HG02943 (cell line): Measurements from ENCODE around the gene PCDHGA4.
"Not testable (repeated sequence)": the region's sequence is repeated elsewhere in the genome, so short reads cannot be mapped to it uniquely, and the experiment has no call there.

Source experiments
- ATAC-seq: cut with Tn5 transposase; IDR thresholded peaks from one replicate; pipeline ENCODE4 v1.9.1; 2021; ENCODE audit warnings: mild to moderate bottlenecking, low read depth, moderate library complexity; ENCODE audit not compliant: unreplicated experiment

Gene PCDHGA4

DNA sequence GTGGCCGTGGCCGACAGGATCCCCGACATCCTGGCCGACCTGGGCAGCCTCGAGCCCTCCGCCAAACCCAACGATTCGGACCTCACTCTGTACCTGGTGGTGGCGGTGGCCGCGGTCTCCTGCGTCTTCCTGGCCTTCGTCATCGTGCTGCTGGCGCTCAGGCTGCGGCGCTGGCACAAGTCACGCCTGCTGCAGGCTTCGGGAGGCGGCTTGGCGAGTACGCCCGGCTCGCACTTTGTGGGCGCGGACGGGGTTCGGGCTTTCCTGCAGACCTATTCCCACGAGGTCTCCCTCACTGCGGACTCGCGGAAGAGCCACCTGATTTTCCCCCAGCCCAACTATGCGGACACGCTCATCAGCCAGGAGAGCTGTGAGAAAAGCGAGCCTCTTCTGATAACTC, 8.8 kb upstream of the PCDHGA4 start:
- not testable (repeated sequence) for ATAC-seq

DNA sequence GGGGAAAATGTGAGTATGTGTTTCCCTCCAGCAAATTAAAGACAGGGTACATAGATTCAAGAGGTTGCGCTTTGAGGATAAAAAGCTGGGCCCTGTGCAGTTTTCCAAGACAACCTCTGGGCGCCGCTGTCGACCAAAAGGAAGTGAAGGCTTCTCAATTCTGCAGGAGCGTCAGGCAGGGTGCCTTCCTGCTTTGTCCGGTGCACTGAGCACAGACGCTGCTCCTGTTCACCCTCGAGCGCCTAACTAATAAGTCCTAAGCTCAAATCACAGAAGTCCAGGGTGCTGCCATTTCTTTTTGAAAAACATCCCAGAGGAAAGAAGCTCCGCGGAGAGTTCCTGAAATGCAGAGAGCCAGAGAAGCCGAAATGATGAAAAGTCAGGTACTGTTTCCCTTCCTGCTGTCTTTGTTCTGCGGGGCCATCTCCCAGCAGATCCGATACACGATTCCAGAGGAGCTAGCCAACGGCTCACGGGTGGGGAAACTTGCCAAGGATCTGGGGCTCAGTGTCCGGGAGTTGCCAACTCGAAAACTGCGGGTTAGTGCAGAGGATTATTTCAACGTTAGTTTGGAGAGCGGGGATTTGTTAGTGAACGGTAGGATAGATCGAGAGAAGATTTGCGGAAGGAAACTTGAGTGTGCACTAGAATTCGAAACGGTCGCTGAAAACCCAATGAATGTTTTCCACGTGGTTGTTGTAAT, 4.8 kb upstream of the PCDHGA4 start, which contains the start of gene PCDHGB1:
TSS of gene PCDHGB1 (plus strand) at position 183 of the 703 bp plus-strand sequence. CDS start at position 345, 162 bp downstream.
- no peak for ATAC-seq

DNA sequence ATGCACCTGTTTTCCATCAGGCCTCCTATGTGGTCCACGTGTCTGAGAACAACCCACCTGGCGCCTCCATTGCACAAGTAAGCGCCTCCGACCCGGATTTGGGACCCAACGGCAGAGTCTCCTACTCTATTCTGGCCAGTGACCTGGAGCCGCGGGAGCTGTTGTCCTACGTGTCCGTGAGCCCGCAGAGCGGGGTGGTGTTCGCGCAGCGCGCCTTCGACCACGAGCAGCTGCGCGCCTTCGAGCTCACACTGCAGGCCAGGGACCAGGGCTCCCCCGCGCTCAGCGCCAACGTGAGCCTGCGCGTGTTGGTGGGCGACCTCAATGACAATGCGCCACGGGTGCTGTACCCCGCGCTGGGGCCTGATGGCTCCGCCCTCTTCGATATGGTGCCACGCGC, 3.2 kb upstream of the PCDHGA4 start:
- ATAC-seq: no peak

DNA sequence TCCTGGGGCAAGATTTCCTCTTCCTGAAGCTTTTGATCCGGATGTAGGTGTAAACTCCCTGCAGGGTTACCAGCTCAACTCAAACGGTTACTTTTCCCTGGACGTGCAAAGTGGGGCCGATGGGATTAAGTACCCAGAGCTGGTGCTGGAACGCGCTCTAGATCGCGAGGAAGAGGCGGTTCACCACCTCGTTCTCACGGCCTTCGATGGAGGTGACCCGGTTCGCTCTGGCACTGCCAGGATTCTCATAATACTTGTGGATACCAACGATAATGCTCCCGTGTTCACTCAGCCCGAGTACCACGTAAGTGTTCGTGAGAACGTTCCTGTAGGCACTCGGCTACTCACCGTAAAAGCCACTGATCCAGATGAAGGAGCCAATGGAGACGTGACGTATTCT, 820 bp downstream of the PCDHGA4 start:
- ATAC-seq: no peak

DNA sequence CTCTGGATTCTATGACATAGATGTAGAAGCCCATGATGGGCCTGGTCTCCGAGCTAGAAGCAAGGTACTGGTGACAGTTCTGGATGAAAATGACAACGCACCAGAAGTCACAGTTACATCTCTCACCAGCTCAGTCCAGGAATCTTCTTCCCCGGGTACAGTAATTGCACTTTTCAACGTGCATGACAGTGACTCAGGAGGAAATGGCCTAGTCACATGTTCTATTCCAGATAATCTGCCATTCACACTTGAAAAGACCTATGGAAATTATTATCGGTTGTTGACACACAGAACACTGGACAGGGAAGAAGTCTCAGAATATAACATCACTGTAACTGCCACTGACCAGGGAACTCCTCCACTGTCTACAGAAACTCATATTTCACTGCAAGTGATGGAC, 1.3 kb downstream of the PCDHGA4 start:
- ATAC-seq: no peak

DNA sequence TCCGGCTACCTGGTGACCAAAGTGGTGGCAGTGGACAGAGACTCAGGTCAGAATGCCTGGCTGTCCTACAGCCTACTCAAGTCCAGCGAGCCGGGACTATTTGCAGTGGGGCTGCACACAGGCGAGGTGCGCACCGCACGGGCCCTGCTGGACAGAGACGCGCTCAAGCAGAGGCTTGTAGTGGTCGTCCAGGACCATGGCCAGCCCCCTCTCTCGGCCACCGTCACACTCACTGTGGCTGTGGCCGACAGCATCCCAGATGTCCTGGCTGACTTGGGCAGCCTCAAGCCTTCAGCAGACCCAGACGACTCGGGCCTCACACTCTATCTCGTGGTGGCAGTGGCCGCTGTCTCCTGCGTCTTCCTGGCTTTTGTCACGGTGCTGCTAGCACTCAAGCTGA, 2.1 kb downstream of the PCDHGA4 start:
- ATAC-seq: no peak

DNA sequence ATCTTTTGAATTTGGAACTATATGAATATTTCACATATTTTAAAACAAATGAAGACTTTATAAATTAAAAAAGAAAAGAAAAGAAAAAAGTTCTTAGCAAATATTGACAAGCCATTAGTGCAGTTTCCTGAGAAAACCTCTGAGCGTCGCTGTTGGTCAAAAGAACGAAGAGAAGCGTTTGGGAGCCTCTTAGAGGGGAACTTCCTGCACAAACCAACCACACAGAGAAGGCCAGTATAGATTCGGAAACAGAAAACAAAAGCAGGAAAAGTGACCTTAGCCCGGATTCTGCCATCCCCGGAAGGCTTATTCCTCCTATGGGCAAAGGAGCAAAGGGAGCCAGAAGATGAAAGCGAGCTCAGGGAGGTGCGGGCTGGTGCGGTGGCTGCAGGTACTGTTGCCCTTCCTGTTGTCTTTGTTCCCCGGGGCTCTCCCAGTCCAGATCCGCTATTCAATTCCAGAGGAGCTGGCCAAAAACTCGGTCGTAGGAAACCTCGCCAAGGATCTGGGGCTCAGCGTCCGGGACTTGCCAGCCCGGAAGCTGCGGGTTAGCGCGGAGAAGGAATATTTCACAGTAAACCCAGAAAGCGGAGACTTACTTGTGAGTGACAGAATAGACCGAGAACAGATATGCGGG, 5.1 kb downstream of the PCDHGA4 start, which contains the start of gene PCDHGB2:
TSS of gene PCDHGB2 (plus strand) at position 205 of the 637 bp plus-strand sequence. CDS start at position 347, 142 bp downstream.
- no peak for ATAC-seq

DNA sequence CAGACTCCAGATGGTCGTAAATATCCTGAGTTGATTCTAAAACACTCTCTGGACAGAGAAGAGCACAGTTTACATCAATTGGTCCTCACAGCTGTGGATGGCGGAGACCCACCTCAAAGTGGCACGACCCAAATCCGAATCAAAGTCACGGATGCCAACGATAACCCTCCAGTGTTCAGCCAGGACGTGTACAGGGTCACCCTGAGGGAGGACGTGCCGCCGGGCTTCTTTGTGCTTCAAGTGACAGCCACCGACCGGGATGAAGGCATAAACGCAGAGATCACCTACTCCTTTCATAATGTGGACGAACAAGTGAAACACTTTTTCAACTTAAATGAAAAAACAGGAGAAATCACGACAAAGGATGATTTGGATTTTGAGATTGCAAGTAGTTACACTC, 5.9 kb downstream of the PCDHGA4 start:
- ATAC-seq: no peak

DNA sequence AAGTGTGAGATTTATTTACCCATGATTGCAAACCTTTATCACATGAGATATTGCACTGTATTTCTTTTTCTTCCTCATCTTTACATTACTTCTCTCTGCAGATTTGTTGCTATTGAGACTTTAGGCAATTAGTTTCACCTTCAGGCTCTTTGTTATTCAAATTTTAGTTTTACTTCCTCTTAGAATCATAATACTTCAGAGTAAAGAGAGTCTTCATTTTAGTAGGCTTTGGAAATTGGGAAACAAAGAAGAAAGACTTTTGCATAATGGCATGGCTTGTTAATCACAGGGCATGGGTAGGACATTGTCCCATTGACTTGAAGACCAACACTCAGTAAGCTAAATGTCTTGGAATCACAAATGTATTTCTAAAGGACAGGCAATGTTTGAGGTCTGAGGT, 7.9 kb downstream of the PCDHGA4 start:
- no peak for ATAC-seq

DNA sequence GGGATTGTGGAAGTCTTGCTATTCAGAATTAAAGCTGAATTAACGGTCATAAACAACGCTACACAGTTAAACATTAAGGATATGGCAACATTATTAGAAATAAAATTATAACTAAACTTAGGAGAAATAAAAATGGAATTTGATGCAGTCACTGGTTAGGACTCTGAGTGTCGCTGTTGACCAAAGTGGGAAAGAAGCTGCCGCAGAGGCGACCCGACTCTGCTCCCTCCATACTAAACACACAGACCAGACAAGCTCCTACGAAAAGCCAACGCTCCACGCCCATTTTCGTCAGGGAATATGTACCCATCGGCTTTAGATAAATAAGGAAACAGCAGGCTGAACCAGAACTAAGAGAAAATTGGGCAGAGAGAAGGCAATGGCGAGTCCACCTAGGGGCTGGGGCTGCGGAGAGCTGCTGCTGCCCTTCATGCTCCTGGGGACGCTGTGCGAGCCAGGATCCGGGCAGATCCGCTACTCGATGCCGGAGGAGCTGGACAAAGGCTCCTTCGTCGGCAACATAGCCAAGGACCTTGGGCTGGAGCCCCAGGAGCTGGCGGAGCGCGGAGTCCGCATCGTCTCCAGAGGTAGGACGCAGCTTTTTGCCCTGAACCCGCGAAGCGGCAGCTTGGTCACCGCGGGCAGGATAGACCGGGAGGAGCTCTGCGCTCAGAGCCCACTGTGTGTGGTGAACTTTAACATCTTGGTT, 9.3 kb downstream of the PCDHGA4 start, which contains the start of gene PCDHGA5:
TSS of gene PCDHGA5 (plus strand) at position 211 of the 709 bp plus-strand sequence. CDS start at position 380, 169 bp downstream.
- ATAC-seq: no peak

DNA sequence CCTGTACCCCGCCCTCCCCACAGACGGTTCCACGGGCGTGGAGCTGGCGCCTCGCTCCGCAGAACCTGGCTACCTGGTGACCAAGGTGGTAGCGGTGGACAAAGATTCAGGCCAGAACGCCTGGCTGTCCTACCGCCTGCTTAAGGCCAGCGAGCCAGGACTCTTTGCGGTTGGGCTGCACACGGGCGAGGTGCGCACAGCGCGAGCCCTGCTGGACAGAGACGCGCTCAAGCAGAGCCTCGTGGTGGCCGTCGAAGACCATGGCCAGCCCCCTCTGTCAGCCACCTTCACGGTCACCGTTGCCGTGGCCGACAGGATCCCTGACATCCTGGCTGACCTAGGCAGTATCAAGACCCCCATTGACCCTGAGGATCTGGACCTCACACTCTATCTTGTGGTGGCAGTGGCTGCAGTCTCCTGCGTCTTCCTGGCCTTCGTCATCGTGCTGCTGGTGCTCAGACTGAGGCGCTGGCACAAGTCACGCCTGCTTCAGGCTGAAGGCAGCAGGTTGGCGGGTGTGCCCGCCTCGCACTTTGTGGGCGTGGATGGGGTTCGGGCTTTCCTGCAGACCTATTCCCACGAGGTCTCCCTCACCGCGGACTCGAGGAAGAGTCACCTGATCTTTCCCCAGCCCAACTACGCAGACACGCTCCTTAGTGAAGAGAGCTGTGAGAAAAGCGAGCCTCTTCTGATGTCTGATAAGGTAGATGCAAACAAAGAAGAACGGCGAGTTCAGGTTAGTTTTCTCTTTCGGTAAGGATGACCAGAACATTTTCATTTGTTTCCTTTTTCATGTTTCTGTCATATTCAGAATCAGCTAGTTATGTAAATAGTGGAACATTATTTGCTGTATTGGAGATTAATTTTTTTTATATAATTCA, 11.4 kb downstream of the PCDHGA4 start:
- ATAC-seq: no peak

DNA sequence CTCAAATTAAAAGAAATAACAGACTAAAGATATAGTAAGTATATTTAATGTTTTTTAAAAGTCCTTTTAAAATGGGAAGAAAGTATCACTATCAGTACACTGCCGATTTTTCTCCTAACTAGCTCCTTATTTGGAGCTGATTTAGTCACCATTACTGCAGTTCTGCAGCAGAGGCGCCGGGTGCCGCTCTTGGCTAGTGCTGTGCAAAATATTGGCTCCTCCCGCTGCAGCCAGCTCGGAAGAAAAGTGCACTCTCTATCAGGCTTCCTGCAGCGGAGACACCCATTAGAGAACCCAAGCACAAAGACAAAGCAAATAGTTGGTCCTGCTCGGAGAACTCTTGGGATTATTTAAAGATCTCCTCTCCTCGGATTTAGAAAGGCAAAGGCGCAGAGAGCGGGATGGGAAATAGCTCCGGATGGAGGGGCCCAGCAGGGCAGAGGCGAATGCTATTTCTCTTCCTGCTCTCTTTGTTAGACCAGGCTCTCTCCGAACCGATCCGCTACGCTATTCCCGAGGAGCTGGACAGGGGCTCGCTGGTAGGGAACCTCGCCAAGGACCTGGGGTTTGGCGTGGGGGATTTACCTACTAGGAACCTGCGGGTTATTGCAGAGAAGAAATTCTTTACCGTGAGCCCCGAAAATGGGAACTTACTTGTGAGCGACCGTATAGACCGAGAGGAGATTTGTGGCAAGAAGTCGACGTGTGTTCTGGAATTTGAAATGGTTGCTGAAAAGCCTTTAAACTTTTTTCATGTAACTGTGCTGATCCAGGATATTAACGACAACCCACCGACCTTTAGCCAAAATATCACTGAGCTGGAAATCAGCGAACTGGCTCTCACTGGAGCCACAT, 15.4 kb downstream of the PCDHGA4 start, which contains the start of gene PCDHGB3:
TSS of gene PCDHGB3 (plus strand) at position 249 of the 855 bp plus-strand sequence. CDS start at position 402, 153 bp downstream.
- no peak for ATAC-seq

DNA sequence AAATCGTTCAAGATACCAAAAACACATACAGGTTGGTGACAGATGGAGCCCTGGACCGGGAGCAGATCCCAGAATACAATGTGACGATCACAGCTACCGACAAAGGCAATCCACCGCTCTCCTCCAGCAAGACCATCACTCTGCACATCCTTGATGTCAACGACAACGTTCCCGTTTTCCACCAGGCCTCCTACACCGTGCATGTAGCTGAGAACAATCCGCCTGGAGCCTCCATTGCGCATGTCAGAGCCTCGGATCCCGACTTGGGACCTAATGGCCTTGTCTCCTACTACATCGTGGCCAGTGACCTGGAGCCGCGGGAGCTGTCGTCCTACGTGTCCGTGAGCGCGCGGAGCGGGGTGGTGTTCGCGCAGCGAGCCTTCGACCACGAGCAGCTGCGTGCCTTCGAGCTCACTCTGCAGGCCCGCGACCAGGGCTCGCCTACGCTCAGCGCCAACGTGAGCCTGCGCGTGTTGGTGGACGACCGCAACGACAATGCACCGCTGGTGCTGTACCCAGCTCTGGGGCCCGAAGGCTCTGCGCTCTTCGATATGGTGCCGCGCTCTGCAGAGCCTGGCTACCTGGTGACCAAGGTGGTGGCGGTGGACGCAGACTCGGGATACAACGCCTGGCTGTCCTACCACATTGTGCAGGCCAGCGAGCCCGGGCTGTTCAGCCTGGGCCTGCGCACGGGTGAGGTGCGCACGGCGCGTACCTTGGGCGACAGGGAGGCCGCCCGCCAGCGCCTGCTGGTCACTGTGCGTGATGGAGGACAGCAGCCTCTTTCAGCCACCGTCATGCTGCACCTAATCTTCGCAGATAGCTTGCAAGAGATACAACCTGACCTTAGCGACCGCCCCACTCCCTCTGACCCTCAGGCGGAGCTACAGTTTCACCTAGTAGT, 17.0 kb downstream of the PCDHGA4 start:
- ATAC-seq: no peak

DNA sequence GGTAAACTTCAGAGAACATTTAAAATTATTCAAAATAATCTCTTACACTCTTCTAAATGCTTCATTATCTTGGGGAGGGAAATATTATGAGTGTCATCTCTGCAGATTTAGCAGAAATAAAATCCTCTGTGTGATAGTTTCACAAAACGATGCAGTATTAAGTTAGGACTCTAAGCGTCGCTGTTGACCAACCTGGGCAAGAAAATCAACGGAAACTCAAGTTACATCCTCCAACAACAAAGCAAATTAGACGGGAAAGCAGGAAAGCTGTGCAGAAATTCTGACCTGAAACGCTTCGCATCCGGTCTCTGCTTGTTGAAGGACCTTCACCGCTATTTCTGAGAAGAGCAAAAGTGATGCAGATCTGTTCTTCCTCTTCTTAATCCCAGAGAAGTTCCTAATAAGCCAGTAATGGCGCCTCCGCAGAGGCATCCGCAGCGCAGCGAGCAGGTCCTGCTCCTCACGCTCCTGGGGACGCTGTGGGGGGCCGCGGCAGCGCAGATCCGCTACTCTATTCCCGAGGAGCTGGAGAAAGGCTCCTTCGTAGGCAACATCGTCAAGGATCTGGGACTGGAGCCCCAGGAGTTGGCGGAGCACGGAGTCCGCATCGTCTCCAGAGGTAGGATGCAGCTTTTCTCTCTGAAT, 19.0 kb downstream of the PCDHGA4 start, which contains the start of gene PCDHGA6:
TSS of gene PCDHGA6 (plus strand) at position 219 of the 645 bp plus-strand sequence. CDS start at position 412, 193 bp downstream.
- no peak for ATAC-seq

DNA sequence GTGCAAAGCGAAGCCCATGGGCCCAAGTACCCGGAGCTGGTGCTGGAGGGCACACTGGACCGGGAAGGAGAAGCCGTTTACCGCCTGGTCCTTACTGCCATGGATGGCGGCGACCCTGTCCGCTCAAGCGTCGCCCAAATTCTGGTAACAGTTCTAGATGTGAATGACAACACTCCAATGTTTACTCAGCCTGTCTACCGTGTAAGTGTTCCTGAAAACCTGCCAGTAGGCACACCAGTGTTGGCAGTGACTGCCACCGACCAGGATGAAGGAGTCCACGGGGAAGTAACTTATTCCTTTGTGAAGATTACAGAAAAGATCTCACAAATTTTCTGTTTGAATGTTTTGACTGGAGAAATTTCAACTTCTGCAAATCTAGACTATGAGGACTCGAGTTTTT, 19.8 kb downstream of the PCDHGA4 start:
- no peak for ATAC-seq

DNA sequence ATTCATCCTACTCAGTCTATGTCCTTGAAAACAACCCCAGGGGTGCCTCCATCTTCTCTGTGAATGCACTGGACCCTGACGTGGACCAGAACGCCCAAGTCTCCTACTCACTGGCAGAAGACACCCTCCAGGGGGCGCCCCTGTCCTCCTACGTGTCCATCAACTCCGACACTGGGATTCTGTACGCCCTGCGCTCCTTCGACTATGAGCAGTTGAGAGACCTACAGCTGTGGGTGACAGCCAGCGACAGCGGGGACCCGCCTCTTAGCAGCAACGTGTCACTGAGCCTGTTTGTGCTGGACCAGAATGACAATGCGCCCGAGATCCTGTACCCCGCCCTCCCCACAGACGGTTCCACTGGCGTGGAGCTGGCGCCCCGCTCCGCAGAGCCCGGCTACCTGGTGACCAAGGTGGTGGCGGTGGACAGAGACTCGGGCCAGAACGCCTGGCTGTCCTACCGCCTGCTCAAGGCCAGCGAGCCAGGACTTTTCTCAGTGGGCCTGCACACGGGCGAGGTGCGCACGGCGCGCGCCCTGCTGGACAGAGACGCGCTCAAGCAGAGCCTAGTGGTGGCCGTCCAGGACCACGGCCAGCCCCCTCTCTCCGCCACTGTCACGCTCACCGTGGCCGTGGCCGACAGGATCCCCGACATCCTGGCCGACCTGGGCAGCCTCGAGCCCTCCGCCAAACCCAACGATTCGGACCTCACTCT, 20.8 kb downstream of the PCDHGA4 start:
- ATAC-seq: not testable (repeated sequence)
